Measurements from ENCODE around the gene DNAJB1. TPM values are rescaled to one million over a fixed set of nuclear protein-coding genes. Genes with fewer than 3 reads are reported as not detected.

DNAJB1 gene
- total and polyA plus RNA-seq, 2 experiments from 2014 or later, result 43.2 to 53.3 TPM

DNA sequence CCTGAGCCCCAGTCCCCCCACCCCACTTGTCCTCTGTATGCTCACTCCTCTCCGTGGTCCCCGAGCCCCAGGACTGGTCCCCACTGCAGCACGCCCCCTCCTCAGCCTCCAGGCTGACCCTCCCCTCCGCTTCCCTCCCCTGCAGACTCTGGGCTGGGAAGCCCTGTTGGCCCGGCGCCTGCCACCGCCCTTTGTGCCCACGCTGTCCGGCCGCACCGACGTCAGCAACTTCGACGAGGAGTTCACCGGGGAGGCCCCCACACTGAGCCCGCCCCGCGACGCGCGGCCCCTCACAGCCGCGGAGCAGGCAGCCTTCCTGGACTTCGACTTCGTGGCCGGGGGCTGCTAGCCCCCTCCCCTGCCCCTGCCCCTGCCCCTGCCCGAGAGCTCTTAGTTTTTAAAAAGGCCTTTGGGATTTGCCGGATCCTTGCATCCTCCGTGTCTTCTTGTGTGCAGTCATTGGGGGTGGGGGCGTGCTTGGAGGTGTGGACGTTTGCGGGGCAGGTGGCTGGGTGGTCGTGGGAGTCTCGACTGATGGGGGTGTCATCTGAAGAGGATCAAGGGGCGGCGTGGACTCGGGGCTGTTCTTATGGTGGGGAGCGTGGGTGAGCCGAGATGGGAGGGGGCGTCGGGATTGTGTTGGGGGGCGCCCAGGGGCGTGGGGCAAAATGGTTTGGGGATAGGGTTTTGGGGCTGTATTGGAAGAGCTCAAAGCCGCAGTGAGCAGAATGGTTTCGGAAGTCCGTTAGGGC is 46.6 kb downstream of the DNAJB1 start:
- Mint-ChIP-seq H3K9me3 (no peaks in the 10 kb centered on the region), H3K36me3 (ENCODE audit: low read depth) (peaks cover 17% of the 10 kb centered on the region; the same call in 2 of the 3 replicates), H3K4me3 (peak overlapping the region; percentile 8; the same call in 1 of the 3 replicates), H3K4me1 (peaks cover 29% of the 10 kb centered on the region), H3K27ac (no peak overlapping the region), H3K27me3 (ENCODE audit: insufficient read depth, low read depth, poor library complexity) (peaks cover 25% of the 10 kb centered on the region)
- Histone ChIP-seq H3K4me1 (ENCODE audit: insufficient read depth) (peaks cover 9% of the 10 kb centered on the region), H3K4me2 (peak overlapping the region; percentile 92; the same call in 1 of the 2 replicates), H3K36me3 (ENCODE audit: insufficient read depth) (peaks cover 6% of the 10 kb centered on the region; the same call in 1 of the 2 replicates), H3K4me3 (peak overlapping the region; percentile 65; the same call in 1 of the 2 replicates), H3K27me3 (ENCODE audit: insufficient read depth) (peaks cover 18% of the 10 kb centered on the region), H3K9me2 (ENCODE audit: insufficient read depth) (no peaks in the 10 kb centered on the region), H3K79me2 (replicated peaks; ENCODE audit: insufficient read depth) (no peaks in the 10 kb centered on the region), H4K20me1 (replicated peaks; ENCODE audit: insufficient read depth) (no peaks in the 10 kb centered on the region; the same call in 1 of the 2 replicates), H2AFZ (no peak overlapping the region), H3K27ac (ENCODE audit: low read depth) (no peak overlapping the region), H3F3A (replicated peaks; ENCODE audit: low read depth) (0 out of 2 replicates have a peak, but pooled peaks cover 9% of the 10 kb centered on the region)
- no peak for ATAC-seq
- DNase-seq (ENCODE audit: low spot score), result no peak
- TF ChIP-seq, protein P1, sequence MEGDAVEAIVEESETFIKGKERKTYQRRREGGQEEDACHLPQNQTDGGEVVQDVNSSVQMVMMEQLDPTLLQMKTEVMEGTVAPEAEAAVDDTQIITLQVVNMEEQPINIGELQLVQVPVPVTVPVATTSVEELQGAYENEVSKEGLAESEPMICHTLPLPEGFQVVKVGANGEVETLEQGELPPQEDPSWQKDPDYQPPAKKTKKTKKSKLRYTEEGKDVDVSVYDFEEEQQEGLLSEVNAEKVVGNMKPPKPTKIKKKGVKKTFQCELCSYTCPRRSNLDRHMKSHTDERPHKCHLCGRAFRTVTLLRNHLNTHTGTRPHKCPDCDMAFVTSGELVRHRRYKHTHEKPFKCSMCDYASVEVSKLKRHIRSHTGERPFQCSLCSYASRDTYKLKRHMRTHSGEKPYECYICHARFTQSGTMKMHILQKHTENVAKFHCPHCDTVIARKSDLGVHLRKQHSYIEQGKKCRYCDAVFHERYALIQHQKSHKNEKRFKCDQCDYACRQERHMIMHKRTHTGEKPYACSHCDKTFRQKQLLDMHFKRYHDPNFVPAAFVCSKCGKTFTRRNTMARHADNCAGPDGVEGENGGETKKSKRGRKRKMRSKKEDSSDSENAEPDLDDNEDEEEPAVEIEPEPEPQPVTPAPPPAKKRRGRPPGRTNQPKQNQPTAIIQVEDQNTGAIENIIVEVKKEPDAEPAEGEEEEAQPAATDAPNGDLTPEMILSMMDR (conservative IDR thresholded peaks at IDR 0.05; ENCODE audit: low read depth in 2 of 2), result no peak
- TF ChIP-seq JUNB (IDR thresholded peaks at IDR 0.05; ENCODE audit: unreplicated experiment) (no peak), EZH2phosphoT487 (IDR thresholded peaks at IDR 0.05; ENCODE audit: unreplicated experiment) (no peak), EZH2 (IDR thresholded peaks at IDR 0.05; ENCODE audit: low read depth, unreplicated experiment) (no peak), STAT1 (IDR thresholded peaks at IDR 0.05; ENCODE audit: unreplicated experiment) (no peak), CREB1 (CRISPR knock-in tag; IDR thresholded peaks at IDR 0.05; ENCODE audit: low read depth) (no peak), POLR2AphosphoS5 (IDR thresholded peaks at IDR 0.05; ENCODE audit: low read depth) (no peak), NANOG (IDR thresholded peaks at IDR 0.05; ENCODE audit: borderline replicate concordance) (no peak), ZNF331 (CRISPR knock-in tag; IDR thresholded peaks at IDR 0.05; ENCODE audit: low read depth) (no peak), ZNF114 (CRISPR knock-in tag; IDR thresholded peaks at IDR 0.05) (no peak), ZNF462 (CRISPR knock-in tag; IDR thresholded peaks at IDR 0.05) (no peak)
- TF ChIP-seq, protein P2, sequence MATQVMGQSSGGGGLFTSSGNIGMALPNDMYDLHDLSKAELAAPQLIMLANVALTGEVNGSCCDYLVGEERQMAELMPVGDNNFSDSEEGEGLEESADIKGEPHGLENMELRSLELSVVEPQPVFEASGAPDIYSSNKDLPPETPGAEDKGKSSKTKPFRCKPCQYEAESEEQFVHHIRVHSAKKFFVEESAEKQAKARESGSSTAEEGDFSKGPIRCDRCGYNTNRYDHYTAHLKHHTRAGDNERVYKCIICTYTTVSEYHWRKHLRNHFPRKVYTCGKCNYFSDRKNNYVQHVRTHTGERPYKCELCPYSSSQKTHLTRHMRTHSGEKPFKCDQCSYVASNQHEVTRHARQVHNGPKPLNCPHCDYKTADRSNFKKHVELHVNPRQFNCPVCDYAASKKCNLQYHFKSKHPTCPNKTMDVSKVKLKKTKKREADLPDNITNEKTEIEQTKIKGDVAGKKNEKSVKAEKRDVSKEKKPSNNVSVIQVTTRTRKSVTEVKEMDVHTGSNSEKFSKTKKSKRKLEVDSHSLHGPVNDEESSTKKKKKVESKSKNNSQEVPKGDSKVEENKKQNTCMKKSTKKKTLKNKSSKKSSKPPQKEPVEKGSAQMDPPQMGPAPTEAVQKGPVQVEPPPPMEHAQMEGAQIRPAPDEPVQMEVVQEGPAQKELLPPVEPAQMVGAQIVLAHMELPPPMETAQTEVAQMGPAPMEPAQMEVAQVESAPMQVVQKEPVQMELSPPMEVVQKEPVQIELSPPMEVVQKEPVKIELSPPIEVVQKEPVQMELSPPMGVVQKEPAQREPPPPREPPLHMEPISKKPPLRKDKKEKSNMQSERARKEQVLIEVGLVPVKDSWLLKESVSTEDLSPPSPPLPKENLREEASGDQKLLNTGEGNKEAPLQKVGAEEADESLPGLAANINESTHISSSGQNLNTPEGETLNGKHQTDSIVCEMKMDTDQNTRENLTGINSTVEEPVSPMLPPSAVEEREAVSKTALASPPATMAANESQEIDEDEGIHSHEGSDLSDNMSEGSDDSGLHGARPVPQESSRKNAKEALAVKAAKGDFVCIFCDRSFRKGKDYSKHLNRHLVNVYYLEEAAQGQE (IDR thresholded peaks at IDR 0.05; ENCODE audit: unreplicated experiment), result no peak
- TF ChIP-seq, protein P3, sequence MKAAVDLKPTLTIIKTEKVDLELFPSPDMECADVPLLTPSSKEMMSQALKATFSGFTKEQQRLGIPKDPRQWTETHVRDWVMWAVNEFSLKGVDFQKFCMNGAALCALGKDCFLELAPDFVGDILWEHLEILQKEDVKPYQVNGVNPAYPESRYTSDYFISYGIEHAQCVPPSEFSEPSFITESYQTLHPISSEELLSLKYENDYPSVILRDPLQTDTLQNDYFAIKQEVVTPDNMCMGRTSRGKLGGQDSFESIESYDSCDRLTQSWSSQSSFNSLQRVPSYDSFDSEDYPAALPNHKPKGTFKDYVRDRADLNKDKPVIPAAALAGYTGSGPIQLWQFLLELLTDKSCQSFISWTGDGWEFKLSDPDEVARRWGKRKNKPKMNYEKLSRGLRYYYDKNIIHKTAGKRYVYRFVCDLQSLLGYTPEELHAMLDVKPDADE (IDR thresholded peaks at IDR 0.05), result no peak

Measured in GM23338 (cell line).